HEK293 (cell line): ENCODE data around the gene VAPA.

Experiments used
- CTCF ChIA-PET: fragments of 350-600 bp; formaldehyde crosslinking; extraction: SDS; loops from one replicate; lab custom pipeline; 2021; ENCODE audit warnings: antibody characterized with exemption; lab: Yijun Ruan, JAX
- POLR2A ChIA-PET: fragments of 300-600 bp; formaldehyde crosslinking; extraction: SDS; loops from one replicate; lab custom pipeline; 2020; ENCODE audit warnings: antibody characterized with exemption, inconsistent platforms; lab: Yijun Ruan, JAX
- H3K27ac ChIP-seq: fragments of 200-500 bp; sonication (Bioruptor generic); 2 replicates; pipeline ENCODE4 v1.5.1; 2014; ENCODE audit warnings: low read depth, low read length, control low read depth, inconsistent platforms; ENCODE audit errors: extremely low read depth
- H3K36me3 ChIP-seq, 2 experiments: fragments of 200-500 bp in 1 of 2; sonication (Bioruptor generic) in 1 of 2; 1 replicate in 1 of 2; 2 replicates in 1 of 2; pipeline ENCODE4 v1.5.1; 2014 to 2017; ENCODE audit warnings: inconsistent platforms in 2 of 2, low read length in 2 of 2; ENCODE audit not compliant: control insufficient read depth in 2 of 2, insufficient read depth in 1 of 2
- H3K4me1 ChIP-seq: fragments of 200-500 bp; sonication (Bioruptor generic); 2 replicates; pipeline ENCODE4 v1.5.1; 2014; ENCODE audit warnings: mild to moderate bottlenecking, low read length, inconsistent platforms; ENCODE audit not compliant: control insufficient read depth, insufficient read depth
- H3K4me3 ChIP-seq: 2 replicates; pipeline ENCODE4 v1.5.1; 2011; ENCODE audit warnings: low read depth, mild to moderate bottlenecking, control low read depth, low read length, moderate library complexity
- H3K9me3 ChIP-seq: fragments of 200-500 bp; sonication (Bioruptor generic); 2 replicates; pipeline ENCODE4 v1.5.1; 2014; ENCODE audit warnings: low read depth, low read length, inconsistent platforms; ENCODE audit not compliant: control insufficient read depth, insufficient read depth
- EGR2 ChIP-seq: fragments of 450-650 bp; formaldehyde crosslinking; IDR thresholded peaks from 2 replicates; pipeline ENCODE4 v1.5.1; 2016; ENCODE audit warnings: low read depth, missing biosample characterization, missing genetic modification characterization
- KLF10 ChIP-seq: fragments of 450-650 bp; IDR thresholded peaks from 2 replicates; pipeline ENCODE4 v1.5.1; 2018; ENCODE audit warnings: missing biosample characterization, mild to moderate bottlenecking, missing genetic modification characterization
- KLF16 ChIP-seq: fragments of 450-650 bp; formaldehyde crosslinking; IDR thresholded peaks from 2 replicates; pipeline ENCODE4 v1.5.1; 2017; ENCODE audit warnings: missing biosample characterization, missing genetic modification characterization
- KLF9 ChIP-seq: fragments of 450-650 bp; formaldehyde crosslinking; IDR thresholded peaks from 2 replicates; pipeline ENCODE4 v1.5.1; 2016; ENCODE audit warnings: missing biosample characterization, missing genetic modification characterization, low read depth
- MYNN ChIP-seq: fragments of 450-650 bp; formaldehyde crosslinking; IDR thresholded peaks from 2 replicates; pipeline ENCODE4 v1.5.1; 2016; ENCODE audit warnings: missing biosample characterization, missing genetic modification characterization, borderline replicate concordance
- PBX3 ChIP-seq: sonication (generic); formaldehyde crosslinking; IDR thresholded peaks from 2 replicates; pipeline ENCODE4 v1.8.1; 2022; ENCODE audit warnings: mild to moderate bottlenecking, moderate library complexity, missing genetic modification reagents
- SP2 ChIP-seq: fragments of 450-650 bp; formaldehyde crosslinking; IDR thresholded peaks from 2 replicates; pipeline ENCODE4 v1.5.1; 2016; ENCODE audit warnings: missing biosample characterization, missing genetic modification characterization
- SP3 ChIP-seq: fragments of 450-650 bp; formaldehyde crosslinking; IDR thresholded peaks from 2 replicates; pipeline ENCODE4 v1.5.1; 2016; ENCODE audit warnings: missing biosample characterization, missing genetic modification characterization
- SP7 ChIP-seq: fragments of 450-650 bp; formaldehyde crosslinking; IDR thresholded peaks from 2 replicates; pipeline ENCODE4 v1.5.1; 2016; ENCODE audit warnings: missing biosample characterization, missing genetic modification characterization
- ZBTB48 ChIP-seq: fragments of 450-650 bp; formaldehyde crosslinking; IDR thresholded peaks from 2 replicates; pipeline ENCODE4 v1.5.1; 2016; ENCODE audit warnings: missing biosample characterization, missing genetic modification characterization
- ZBTB6 ChIP-seq: fragments of 450-650 bp; formaldehyde crosslinking; IDR thresholded peaks from 2 replicates; pipeline ENCODE4 v1.5.1; 2017; ENCODE audit warnings: missing biosample characterization, missing genetic modification characterization
- ZEB2 ChIP-seq: fragments of 450-650 bp; formaldehyde crosslinking; IDR thresholded peaks from 2 replicates; pipeline ENCODE4 v1.5.1; 2016; ENCODE audit warnings: missing biosample characterization, missing genetic modification characterization
- ZNF175 ChIP-seq: fragments of 450-650 bp; formaldehyde crosslinking; IDR thresholded peaks from 2 replicates; pipeline ENCODE4 v1.5.1; 2016; ENCODE audit warnings: missing biosample characterization, missing genetic modification characterization
- ZNF223 ChIP-seq: fragments of 450-650 bp; formaldehyde crosslinking; IDR thresholded peaks from 2 replicates; pipeline ENCODE4 v1.5.1; 2016; ENCODE audit warnings: missing biosample characterization, missing genetic modification characterization
- ZNF274 ChIP-seq, 2 experiments: fragments of 200-500 bp in 1 of 2; fragments of 450-650 bp in 1 of 2; sonication (Bioruptor generic) in 1 of 2; formaldehyde crosslinking in 1 of 2; IDR thresholded peaks; 2 replicates each; pipeline versions ENCODE4 v1.5.1 to v1.6.1; 2014 to 2016; ENCODE audit warnings: borderline replicate concordance in 1 of 2, inconsistent platforms in 1 of 2, low read length in 1 of 2, missing biosample characterization in 1 of 2, missing genetic modification characterization in 1 of 2
- ZNF37A ChIP-seq: fragments of 450-650 bp; IDR thresholded peaks from 2 replicates; pipeline ENCODE4 v1.5.1; 2018; ENCODE audit warnings: missing biosample characterization, missing genetic modification characterization
- ZNF394 ChIP-seq: fragments of 450-650 bp; formaldehyde crosslinking; IDR thresholded peaks from 2 replicates; pipeline ENCODE4 v1.5.1; 2016; ENCODE audit warnings: missing biosample characterization, missing genetic modification characterization, mild to moderate bottlenecking, moderate library complexity, borderline replicate concordance
- ZNF580 ChIP-seq: fragments of 450-650 bp; formaldehyde crosslinking; IDR thresholded peaks from 2 replicates; pipeline ENCODE4 v1.5.1; 2016; ENCODE audit warnings: missing biosample characterization, missing genetic modification characterization
- ZNF600 ChIP-seq: fragments of 450-650 bp; formaldehyde crosslinking; IDR thresholded peaks from 2 replicates; pipeline ENCODE4 v1.5.1; 2016; ENCODE audit warnings: missing biosample characterization, missing genetic modification characterization
- ZNF629 ChIP-seq: fragments of 450-650 bp; formaldehyde crosslinking; IDR thresholded peaks from 2 replicates; pipeline ENCODE4 v1.5.1; 2017; ENCODE audit warnings: missing biosample characterization, missing genetic modification characterization
- ZNF664 ChIP-seq: fragments of 450-650 bp; formaldehyde crosslinking; IDR thresholded peaks from 2 replicates; pipeline ENCODE4 v1.5.1; 2016; ENCODE audit warnings: missing biosample characterization, missing genetic modification characterization
- ZNF692 ChIP-seq: fragments of 450-650 bp; formaldehyde crosslinking; IDR thresholded peaks from 2 replicates; pipeline ENCODE4 v1.5.1; 2016; ENCODE audit warnings: missing biosample characterization, missing genetic modification characterization
- ZNF747 ChIP-seq: fragments of 450-650 bp; formaldehyde crosslinking; IDR thresholded peaks from 2 replicates; pipeline ENCODE4 v1.5.1; 2016; ENCODE audit warnings: missing biosample characterization, missing genetic modification characterization
- ZNF768 ChIP-seq: fragments of 450-650 bp; formaldehyde crosslinking; IDR thresholded peaks from 2 replicates; pipeline ENCODE4 v1.5.1; 2018; ENCODE audit warnings: missing biosample characterization, mild to moderate bottlenecking, missing genetic modification characterization
- ZNF785 ChIP-seq: fragments of 450-650 bp; formaldehyde crosslinking; IDR thresholded peaks from 2 replicates; pipeline ENCODE4 v1.5.1; 2016; ENCODE audit warnings: missing biosample characterization, missing genetic modification characterization
- ZNF791 ChIP-seq: fragments of 450-650 bp; formaldehyde crosslinking; IDR thresholded peaks from 2 replicates; pipeline ENCODE4 v1.5.1; 2016; ENCODE audit warnings: missing biosample characterization, missing genetic modification characterization
- ZNF843 ChIP-seq: fragments of 450-650 bp; formaldehyde crosslinking; IDR thresholded peaks from 2 replicates; pipeline ENCODE4 v1.5.1; 2016; ENCODE audit warnings: missing biosample characterization, missing genetic modification characterization
- ZSCAN30 ChIP-seq: fragments of 450-650 bp; IDR thresholded peaks from 2 replicates; pipeline ENCODE4 v1.5.1; 2018; ENCODE audit warnings: missing biosample characterization, mild to moderate bottlenecking, missing genetic modification characterization, moderate library complexity
- TF ChIP-seq, protein P1 (sequence below): fragments of 450-650 bp; formaldehyde crosslinking; IDR thresholded peaks from 2 replicates; pipeline ENCODE4 v1.5.1; 2017; ENCODE audit warnings: missing biosample characterization, missing genetic modification characterization
- TF ChIP-seq, protein P2 (sequence below): fragments of 450-650 bp; formaldehyde crosslinking; optimal IDR thresholded peaks from 2 replicates; pipeline ENCODE3; 2016; ENCODE audit warnings: missing biosample characterization, mild to moderate bottlenecking, missing genetic modification characterization

The VAPA gene

GRCh38 chr18:9913526-9914333, at the start of gene VAPA:
VAPA (plus strand) TSS chr18:9914016; CDS start chr18:9914257, 241 bp downstream.
- H3K27ac ChIP-seq: peak within 1 kb of the TSS; percentile 96
- POLR2A ChIA-PET: interaction anchor here (0.5 to 2.7 kb wide), 22 partner anchors 8 to 812 kb away, joined by 3 to 22 read pairs (median 4); partner anchors contain the start of genes NAPG, RAB31 and TWSG1
- no peaks in the 10 kb centered on the region for H3K36me3 ChIP-seq
- H3K4me3 ChIP-seq: peak within 1 kb of the TSS; percentile 86
- CTCF ChIA-PET: no interaction called here
- no peaks in the 10 kb centered on the region for H3K9me3 ChIP-seq
- peaks cover 17% of the 10 kb centered on the region for H3K4me1 ChIP-seq
- TF ChIP-seq ZNF768 (tag by site-specific recombination) (no peak), SP2 (tag by site-specific recombination) (peak; percentile 82), KLF9 (peak; percentile 85), ZEB2 (tag by site-specific recombination) (0 out of 2 replicates have a peak, but pooled peaks have one; percentile 47), ZNF175 (no peak), SP3 (peak; percentile 100), EGR2 (tag by site-specific recombination) (peak; percentile 76), ZNF785 (tag by site-specific recombination) (peak; percentile 19; the same call in 1 of the 2 replicates), ZNF394 (tag by site-specific recombination) (no peak), ZNF843 (tag by site-specific recombination) (0 out of 2 replicates have a peak, but pooled peaks have one; percentile 25), ZNF580 (tag by site-specific recombination) (no peak), KLF10 (tag by site-specific recombination) (peak; percentile 58; the same call in 1 of the 2 replicates), ZNF664 (tag by site-specific recombination) (no peak), ZNF747 (tag by site-specific recombination) (no peak), KLF16 (tag by site-specific recombination) (peak; percentile 48; the same call in 1 of the 2 replicates), ZNF600 (peak; percentile 67; the same call in 1 of the 2 replicates), ZNF692 (tag by site-specific recombination) (peak; percentile 97), ZSCAN30 (tag by site-specific recombination) (peak; percentile 59; the same call in 1 of the 2 replicates), ZNF791 (tag by site-specific recombination) (no peak), ZNF37A (tag by site-specific recombination) (no peak), ZBTB48 (peak; percentile 73), ZNF629 (tag by site-specific recombination) (0 out of 2 replicates have a peak, but pooled peaks have one; percentile 14), PBX3 (peak; percentile 79), ZBTB6 (peak; percentile 91), ZNF223 (tag by site-specific recombination) (no peak), SP7 (peak; percentile 68), ZNF274 (IDR thresholded peaks at IDR 0.05; ENCODE audit: low read length) (no peak), ZNF274 (tag by site-specific recombination; IDR thresholded peaks at IDR 0.05; ENCODE audit: borderline replicate concordance) (no peak), MYNN (no peak)
- TF ChIP-seq, protein P1, sequence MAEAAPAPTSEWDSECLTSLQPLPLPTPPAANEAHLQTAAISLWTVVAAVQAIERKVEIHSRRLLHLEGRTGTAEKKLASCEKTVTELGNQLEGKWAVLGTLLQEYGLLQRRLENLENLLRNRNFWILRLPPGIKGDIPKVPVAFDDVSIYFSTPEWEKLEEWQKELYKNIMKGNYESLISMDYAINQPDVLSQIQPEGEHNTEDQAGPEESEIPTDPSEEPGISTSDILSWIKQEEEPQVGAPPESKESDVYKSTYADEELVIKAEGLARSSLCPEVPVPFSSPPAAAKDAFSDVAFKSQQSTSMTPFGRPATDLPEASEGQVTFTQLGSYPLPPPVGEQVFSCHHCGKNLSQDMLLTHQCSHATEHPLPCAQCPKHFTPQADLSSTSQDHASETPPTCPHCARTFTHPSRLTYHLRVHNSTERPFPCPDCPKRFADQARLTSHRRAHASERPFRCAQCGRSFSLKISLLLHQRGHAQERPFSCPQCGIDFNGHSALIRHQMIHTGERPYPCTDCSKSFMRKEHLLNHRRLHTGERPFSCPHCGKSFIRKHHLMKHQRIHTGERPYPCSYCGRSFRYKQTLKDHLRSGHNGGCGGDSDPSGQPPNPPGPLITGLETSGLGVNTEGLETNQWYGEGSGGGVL (tag by site-specific recombination): 0 out of 2 replicates have a peak, but pooled peaks have one; percentile 20
- TF ChIP-seq, protein P2, sequence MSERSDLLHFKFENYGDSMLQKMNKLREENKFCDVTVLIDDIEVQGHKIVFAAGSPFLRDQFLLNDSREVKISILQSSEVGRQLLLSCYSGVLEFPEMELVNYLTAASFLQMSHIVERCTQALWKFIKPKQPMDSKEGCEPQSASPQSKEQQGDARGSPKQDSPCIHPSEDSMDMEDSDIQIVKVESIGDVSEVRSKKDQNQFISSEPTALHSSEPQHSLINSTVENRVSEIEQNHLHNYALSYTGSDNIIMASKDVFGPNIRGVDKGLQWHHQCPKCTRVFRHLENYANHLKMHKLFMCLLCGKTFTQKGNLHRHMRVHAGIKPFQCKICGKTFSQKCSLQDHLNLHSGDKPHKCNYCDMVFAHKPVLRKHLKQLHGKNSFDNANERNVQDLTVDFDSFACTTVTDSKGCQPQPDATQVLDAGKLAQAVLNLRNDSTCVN (tag by site-specific recombination): peak; percentile 94
